Activated effector memory CD4-positive, alpha-beta T cell treated with Interleukin-2 at 50 U/mL for 16 hours (primary cell): ENCODE results near the gene RUNDC1.
"Not testable (repeated sequence)": the region's sequence is repeated elsewhere in the genome, so short reads cannot be mapped to it uniquely, and the experiment has no call there.

Source experiments
- DNase-seq: peaks from one replicate; pipeline ENCODE4 v3.0.0-alpha.2; 2020

The RUNDC1 gene

DNA sequence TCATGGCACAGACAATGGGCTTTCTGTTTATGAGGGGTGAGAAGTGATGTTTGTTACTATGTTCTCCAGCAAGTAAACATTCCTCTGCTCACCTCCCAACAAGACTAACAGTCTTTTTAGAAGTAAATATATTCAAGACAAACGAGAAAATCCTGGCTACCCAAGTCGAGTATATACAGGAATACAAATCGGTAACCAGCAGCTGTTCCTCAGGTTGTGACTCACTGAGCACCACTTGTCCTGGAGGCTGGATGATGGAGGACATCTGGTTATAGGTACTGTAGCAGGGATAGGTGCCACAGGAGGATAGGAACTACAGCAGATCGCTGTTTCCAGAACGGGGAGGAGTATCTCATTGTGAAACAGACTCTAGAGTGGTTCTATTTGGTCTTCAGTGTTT is 12.5 kb downstream of the RUNDC1 start:
- no peak for DNase-seq

DNA sequence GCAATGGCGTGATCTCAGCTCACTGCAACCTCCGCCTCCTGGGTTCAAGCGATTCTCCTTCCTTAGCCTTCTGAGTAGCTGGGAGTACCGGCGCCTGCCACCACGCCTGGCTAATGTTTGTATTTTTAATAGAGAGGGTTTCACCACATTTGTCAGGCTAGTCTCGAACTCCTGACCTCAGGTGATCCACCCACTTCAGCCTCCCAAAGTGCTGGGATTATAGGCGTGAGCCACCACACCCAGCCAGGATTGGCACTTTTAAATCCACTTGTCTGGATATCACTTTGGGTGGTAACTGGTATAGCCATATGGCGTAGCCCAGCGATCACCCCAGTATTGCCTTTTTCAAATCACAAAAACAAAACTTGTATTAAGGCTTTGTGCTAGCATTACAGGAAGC is 13.5 kb downstream of the RUNDC1 start:
- not testable (repeated sequence) for DNase-seq

DNA sequence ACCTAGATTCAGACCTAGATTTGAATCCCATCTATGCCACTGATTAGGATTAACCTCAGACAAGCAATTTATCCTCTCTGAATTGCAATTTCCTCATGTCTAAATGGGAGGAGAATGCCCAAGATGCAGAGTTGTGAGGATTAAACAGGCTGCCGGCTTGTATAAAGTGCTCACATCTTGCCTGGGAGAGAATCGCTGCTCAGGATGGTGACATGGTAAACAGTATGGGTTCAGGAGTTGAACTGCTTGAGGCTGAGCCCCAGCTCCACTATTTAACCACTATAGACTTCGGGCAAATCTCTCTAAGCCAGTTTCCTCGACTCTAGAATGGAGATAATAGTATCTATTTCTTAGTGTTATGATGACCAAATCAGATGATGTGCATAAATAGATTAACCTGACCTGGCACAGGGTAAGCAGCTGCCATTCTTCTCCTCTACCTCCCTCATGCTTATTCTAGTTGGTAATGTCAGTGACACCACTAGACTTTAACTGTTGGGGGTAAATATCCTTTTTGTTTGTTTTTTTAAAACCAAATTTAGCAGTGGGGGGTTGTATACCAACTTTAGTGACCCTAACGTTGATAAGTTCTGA is 17.1 kb downstream of the RUNDC1 start:
- no peak for DNase-seq

DNA sequence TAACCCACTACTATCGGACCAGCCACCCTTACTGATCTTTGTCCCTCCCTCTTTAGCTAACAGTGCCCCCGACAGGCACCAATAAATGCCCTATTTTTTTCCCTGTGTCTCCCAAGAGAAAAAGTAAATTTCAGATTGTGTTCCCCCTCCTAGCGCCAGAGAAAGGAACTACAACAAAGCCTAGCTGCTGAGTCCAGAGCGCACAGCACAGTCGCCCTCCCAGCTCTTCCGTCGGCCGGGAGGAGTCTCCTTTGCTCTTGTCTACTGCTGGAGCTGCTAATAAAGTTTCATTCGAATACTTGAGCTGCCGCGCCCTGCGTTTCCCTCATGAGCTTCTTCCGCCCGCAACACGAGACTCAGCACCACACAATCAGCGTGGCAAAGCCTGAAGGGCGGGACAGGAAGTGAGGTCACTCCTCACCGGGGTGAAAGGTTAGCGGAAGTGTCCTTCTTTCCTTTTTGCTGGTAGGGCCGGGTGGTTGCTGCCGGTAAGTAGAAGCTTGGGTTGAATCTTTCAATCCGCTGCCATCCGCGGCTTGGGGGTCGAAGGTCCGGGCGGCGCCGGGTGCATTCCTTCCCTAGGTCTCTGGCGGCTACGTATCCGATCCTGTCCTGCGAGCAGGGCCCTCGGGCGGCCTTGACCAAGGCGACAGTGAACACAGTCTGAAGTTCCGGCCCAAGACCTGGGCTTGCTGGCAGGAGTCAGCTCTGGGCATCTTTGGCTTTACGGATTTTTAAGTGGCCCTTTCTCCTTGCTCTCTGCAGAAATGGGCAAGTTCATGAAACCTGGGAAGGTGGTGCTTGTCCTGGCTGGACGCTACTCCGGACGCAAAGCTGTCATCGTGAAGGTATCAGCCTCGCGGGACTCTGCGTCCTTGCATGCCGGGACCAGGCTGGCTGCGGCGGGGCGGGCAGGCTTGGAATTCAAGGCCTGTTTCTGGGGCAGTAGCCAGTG is 17.9 kb downstream of the RUNDC1 start, which contains the start of gene RPL27:
TSS of gene RPL27 (plus strand) at position 436 of the 955 bp plus-strand sequence. CDS start at position 768, 332 bp downstream.
- peak; percentile 98 for DNase-seq

DNA sequence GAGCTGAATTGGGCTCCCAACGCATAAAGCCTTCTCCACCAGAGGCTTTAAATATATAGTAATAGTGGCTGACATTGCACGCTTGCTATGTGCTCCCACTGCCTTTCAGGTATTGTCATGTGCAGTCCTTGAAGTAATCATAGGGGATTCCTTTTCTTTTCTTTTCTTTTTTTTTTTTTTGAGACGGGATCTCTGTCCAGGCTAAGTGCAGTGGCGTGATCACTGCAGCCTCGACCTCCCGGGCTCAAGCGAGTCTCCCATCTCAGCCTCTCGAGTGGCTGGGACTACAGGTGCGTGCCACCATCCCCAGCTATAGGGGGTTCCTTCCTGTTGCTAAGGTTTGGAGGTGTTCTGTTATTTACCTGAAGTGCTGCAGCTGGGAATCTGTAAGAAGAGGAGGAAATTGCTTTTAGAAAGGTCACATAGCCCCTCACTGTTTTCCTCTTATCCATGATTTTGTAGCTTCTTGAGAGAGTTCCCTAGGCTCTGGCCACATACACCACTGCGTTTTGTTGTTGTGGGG is 18.7 kb downstream of the RUNDC1 start:
- DNase-seq = no peak

DNA sequence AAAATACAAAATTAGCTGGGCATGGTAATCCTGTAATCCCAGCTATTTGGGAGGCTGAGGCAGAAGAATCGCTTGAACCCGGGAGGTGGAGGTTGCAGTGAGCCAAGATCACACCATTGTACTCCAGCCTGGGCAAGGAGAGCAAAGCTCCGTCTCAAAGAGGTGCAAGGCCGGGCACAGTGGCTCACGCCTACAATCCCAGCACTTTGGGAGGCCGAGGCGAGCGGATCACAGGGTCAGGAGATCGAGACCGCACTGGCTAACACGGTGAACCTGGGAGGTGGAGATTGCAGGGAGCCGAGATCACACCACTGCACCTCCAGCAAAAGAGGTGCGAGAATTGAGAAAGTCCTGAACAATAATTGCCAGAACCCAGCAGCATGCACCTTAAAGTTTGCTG is 20.5 kb downstream of the RUNDC1 start:
- not testable (repeated sequence) for DNase-seq

DNA sequence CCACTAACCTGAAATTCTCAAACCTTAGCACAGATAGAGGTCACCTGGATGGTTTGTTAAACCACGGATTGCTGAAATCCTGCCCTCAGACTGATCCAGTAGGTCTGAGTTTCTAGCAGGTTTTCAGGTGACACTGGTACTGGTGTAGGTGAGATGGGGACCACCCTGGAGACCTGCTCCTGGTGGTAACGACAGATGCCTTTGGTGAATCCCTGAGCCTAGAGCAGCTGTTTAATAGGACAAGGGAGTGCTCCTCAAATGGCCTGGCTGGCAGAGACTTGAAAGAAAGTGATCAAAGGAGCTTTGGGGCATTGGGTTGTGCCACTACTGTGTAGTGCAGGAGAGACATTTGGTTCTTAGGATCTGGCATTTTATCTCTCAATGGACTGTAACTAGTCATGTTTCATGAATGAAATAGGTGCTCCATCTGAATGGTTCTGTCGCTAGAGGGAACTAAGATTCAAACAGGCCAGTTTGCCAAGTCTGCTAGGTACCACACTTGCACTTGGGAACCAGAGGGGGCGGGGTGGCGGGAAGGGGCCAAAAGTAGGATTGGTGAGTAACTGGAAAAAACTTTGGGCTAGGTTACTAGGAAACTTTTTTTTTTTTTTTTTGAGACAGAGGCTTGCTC is 23.3 kb downstream of the RUNDC1 start:
- no peak for DNase-seq

DNA sequence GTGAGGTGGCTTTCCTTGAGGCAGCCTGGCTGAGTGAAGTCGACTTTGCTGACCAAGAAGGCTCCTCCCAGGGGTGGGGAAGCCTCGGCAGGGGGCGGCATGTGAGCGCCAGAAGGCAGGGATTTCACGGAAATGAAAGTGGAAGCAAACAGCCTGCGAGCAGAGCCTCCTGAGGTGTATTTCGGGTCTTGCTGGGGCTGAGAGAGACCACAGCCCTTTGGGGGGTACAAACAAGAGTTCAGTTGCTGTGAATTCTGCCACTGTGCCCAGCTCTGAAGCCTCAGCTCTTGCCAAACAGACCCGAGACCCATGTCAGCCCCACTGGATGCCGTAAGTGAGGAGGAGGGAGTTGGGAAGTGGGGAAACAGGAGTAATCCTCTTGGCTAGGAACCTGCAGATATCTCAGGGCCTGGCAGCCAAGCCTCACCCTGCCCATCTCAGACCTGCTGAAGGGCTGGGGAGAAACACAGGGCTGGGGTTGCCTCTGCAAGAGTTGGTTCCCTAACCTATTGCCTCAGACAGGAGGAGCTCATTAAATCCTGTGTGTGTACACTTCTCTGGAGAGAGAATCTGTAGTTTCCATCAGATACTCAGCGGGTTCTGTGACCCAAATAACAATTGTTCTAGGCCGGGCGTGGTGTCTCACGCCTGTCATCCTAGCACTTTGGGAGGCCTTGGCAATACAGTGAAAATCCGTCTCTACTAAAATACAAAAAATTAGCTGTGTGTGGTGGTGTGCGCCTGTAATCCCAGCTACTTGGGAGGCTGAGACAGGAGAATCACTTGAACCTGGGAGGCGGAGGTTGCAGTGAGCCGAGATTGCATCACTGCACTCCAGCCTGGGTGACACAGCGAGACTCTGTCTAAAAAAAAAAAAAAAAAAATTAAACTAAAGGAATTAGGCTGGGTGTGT is 26.5 kb downstream of the RUNDC1 start, which contains the start of gene IFI35:
TSS of gene IFI35 (plus strand) at position 146 of the 913 bp plus-strand sequence. CDS start at position 310, 164 bp downstream.
- DNase-seq = peak; percentile 78

DNA sequence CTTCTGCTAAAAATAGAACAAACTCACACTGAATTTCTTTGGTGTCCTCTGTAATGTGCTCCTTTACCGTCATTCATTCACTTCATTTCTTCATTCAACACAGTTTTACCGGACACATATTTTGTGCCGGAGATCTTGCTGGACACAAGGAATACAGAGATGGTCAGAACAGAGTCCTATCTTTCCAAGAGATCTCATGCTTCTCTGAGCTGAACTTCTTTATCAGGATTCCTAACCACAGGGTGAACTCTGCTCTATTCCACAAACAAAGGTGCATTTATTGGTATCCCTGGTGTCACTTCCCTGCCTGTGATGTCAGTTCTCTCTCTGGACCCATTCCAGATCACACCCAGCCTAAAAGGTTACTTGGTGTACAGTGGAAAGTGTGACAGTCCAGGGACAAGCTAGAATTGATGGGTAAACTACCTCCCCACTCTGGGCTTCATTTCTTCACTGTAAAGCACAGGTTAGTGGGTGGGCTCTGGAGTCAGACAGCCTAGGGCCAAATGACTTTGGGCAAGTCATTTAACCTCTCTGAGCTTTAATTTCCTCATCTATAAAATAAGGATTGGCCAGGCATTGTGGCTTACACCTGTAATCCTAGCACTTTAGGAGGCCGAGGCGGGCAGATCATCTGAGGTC is 30.4 kb downstream of the RUNDC1 start:
- DNase-seq = no peak

DNA sequence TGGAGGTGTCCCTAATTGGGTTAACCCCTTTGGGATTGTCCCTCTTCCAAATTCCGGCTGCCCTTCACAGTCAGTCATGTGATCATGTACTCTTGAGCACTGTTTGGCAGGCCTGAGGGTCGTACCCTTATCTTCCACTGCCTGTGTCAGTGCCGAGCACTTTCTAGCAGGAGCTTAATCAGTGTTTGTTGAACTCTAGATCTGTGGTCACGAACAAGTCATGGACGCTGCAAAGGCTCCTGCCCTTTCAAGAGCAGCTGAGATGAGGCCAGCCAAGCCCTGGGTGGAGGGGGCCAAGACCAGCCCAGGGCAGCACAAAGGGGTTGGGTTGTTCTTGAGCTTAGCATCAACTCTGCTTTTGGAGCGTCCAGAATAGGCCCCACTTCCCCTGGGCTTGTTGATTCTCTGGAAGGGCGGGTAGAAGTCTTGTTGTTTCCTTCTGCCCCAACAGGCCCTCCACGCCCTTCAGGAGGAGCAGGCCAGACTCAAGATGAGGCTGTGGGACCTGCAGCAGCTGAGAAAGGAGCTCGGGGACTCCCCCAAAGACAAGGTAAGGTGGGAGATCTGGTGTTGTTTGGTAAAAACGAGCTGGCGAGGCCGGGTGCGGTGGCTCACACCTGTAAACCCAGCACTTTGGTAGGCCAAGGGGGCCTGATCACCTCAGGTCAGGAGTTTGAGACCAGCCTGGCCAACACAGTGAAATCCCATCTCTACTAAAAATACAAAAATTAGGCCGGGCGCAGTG is 31.5 kb downstream of the RUNDC1 start:
- DNase-seq = no peak

DNA sequence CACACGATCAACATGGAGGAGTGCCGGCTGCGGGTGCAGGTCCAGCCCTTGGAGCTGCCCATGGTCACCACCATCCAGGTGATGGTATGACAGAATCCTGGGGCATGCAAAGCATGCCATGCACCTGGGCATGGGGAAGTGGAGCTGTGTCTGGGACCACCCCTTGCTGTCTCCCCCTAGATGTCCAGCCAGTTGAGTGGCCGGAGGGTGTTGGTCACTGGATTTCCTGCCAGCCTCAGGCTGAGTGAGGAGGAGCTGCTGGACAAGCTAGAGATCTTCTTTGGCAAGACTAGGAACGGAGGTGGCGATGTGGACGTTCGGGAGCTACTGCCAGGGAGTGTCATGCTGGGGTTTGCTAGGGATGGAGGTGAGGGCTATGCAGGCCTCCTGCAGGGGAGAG is 32.9 kb downstream of the RUNDC1 start:
- no peak for DNase-seq

DNA sequence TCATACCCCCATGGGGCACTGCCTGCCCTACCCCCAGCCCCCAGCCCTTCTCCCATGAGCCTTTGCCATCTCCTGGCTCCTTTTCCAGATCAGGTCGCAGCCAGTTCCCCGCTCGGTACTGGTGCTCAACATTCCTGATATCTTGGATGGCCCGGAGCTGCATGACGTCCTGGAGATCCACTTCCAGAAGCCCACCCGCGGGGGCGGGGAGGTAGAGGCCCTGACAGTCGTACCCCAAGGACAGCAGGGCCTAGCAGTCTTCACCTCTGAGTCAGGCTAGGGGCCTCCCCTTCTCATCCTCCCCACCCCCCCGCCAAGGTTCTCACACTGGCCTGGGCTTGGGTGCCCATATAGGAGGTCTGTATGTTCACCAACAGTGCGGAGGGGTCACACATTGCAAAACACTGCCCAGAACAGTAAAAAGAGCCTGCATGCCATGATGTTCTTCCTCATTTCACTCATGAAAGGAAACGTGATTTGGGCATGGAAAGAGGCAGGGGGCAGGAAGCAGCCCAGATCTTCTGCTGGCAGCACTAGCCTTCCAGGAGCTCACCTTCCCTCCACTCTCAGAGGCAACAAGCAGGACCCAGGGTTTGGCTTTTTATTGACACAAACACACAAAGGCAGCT is 33.8 kb downstream of the RUNDC1 start:
- no peak for DNase-seq

DNA sequence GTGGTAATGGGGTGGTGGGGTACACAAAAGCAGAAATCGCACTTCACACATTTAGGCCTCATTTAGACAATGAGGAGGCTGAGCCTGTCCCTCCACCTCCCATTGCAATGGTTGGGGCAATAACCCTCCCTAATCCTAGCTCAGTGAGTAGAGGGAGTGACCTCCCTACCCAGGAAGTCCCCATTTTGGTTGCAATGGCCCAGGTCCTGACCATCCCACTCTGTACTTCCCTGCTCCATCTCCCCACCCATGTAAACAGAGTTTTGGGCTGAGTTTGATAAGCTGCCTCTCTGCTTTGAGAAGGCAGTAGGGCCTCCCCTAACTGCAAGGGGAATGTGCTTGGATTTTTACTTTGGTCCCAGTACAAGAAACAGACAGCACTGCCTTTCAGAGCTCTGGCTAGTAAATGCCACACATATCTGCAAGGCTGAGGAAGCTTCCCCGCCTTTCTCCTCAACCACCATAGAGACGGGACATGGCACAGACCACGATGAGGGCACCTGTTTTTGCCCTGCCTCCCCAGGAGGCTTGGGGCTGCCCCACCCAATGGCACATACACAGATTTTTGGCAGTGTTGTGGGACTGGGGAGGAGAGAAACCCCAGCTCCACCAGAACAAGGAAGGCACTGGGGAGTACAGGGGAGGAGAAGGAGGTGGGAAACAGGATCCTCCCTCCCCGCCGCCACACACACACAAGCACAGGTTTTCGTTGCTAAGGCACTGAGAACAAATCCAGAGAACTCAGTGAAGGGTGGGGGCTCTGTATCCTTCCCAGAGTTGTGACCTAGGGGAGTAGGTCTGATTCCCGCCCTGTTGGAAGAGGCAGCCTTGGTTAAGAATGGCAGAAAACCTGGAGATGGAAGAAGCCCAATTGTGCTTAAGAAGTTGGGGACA is 34.5 kb downstream of the RUNDC1 start:
- DNase-seq = no peak

DNA sequence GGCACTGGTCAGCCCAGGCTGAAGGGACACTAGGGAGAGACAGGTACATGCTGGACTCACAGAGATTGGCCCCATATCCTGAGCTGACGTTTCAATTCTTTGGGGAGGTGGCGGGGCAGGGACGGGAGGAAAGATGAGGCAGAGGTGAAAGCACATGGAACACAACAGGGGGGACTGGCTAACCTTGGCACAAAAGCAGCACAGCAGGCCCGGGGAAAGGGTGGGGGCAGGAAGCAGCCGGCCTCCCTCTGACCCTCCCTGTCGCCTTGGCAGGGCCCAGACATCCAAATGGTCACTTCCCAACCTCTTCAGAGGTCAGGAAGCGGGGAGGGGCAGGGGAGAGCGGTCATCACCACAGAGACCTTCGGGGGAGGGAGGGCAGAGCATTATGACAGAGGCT is 35.2 kb downstream of the RUNDC1 start:
- no peak for DNase-seq

DNA sequence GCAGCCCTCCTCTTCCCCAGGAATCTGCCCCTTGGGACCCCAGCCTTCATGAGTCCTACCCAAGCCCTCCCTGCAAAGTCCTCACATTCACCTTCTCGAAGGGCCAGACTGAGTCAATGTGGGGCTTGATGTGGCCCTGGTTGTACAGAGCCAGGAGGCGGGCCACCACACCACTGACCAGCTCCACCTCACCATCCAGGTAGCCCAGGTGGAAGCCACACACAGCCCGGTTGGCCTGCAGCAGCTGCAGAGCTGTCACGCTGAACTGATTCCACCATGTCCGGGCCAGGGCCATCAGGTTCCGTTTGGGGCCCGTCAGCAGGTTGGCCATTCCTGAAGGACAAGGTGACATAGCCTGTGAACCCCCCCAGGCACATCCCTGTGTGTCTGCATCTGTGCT is 35.9 kb downstream of the RUNDC1 start:
- DNase-seq = no peak

DNA sequence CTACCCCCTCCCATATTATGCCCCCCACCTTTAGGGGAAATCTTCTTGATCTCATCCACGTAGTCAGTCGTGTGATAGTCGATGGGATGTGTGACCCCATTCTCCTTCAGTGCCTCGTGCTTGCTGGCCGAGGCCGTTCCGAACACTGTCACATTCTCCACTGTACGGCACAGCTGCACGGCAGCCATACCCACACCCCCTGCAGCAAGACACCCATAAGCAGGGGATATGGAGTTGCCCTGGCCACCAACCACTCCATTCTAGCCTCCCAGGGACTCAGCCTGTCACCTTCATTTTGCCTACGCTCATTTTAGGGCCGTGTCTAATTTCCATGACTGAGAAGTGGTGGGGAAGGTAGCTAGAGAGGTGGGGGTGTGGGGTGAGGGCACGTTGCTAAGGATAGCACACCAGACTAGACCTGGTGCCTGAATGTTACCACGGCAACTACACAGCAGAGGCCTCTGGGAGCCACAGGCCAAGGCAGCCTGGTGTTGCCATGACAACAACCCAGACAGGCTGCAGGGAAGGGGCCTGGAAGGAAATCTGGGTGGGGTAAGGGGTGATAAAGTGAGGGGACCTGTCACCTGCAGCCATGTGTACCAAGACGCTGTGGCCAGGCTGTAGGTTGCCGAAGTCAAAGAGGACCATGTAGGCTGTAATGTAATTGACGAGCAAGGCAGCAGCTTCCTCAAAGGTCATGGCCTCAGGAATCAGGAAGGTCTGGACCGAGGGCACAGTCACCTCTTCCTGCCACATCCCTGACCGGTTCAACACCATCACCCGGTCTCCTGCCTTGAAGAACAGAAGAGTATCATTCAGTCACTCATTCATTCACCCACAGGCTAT is 37.9 kb downstream of the RUNDC1 start:
- DNase-seq = no peak

DNA sequence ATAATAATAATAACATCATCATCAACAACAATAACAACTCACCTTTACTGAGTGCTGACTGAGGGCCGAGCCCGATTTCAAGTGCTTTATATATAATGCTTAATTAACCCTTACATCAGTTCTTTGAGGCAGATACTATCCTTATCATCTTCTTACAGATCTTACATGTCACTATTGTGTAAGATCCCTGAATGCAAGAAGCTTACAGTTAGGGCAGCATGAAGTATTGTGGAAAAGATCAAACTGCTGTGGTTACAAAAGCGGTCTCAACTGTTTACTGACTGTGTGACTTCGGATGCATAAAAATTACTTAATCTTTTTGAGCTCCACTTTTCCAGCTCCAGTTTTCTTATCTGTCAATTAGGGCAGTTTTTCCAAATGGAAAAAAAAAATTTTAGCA is 38.6 kb downstream of the RUNDC1 start:
- DNase-seq = no peak

DNA sequence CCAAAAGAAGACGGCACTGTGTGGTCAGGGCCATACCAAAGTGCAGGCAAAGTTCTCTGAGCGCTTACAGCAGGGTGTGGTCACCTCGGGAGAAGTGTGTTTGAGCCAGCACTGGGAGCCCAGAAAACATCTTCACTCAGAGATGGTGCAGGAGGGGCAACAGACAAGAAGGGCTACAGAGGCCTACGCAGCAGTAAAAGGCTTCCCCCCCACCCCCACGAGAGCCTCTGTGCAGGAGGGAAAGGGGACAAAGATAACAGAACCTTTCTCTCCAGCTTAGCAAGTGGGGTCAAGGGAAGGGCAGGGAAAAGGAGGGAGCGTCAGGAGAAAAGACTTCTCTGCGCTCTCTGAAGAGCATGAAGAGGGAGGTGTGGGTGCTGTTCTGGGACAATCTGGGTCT is 39.1 kb downstream of the RUNDC1 start:
- no peak for DNase-seq
